LNCaP clone FGC (cell line): Measurements from ENCODE around the gene GAS7.

Experiments used
- DNase-seq: peaks from one replicate; pipeline ENCODE4 v3.0.0-alpha.2; 2011; ENCODE audit warnings: low read depth
- H3K4me3 ChIP-seq: 2 replicates; pipeline ENCODE4 v1.5.1; 2011; ENCODE audit warnings: mild to moderate bottlenecking, low read depth, low read length, control low read depth
- TF ChIP-seq, protein P1 (sequence below): IDR thresholded peaks from 2 replicates; pipeline ENCODE4 v1.5.1; 2012; ENCODE audit warnings: mild to moderate bottlenecking; ENCODE audit not compliant: control insufficient read depth, insufficient read depth; ENCODE audit errors: extremely low read depth

GAS7 gene

DNA sequence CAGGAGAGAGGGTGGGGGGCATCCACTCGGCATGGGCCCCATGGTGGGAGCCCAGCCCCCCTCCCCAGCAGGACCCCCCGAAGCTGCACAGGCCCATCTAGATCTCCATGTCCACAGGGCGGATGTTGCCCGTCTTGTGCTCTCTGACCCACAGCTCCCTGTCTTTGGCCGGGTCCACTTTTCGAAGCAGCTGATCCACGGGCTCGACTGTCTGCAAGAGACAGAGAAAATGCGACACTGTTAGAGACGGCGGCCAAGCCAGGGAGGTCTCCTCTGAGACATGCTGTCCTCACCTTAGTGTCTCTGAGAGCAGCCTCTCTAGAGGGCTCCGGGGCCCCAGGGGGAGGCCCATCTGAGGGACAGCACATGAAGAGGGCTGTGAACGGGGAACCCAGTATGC lies 281.3 kb downstream of the GAS7 start:
- H3K4me3 ChIP-seq: no peak overlapping the region
- TF ChIP-seq, protein P1, sequence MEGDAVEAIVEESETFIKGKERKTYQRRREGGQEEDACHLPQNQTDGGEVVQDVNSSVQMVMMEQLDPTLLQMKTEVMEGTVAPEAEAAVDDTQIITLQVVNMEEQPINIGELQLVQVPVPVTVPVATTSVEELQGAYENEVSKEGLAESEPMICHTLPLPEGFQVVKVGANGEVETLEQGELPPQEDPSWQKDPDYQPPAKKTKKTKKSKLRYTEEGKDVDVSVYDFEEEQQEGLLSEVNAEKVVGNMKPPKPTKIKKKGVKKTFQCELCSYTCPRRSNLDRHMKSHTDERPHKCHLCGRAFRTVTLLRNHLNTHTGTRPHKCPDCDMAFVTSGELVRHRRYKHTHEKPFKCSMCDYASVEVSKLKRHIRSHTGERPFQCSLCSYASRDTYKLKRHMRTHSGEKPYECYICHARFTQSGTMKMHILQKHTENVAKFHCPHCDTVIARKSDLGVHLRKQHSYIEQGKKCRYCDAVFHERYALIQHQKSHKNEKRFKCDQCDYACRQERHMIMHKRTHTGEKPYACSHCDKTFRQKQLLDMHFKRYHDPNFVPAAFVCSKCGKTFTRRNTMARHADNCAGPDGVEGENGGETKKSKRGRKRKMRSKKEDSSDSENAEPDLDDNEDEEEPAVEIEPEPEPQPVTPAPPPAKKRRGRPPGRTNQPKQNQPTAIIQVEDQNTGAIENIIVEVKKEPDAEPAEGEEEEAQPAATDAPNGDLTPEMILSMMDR: no peak
- DNase-seq: no peak

DNA sequence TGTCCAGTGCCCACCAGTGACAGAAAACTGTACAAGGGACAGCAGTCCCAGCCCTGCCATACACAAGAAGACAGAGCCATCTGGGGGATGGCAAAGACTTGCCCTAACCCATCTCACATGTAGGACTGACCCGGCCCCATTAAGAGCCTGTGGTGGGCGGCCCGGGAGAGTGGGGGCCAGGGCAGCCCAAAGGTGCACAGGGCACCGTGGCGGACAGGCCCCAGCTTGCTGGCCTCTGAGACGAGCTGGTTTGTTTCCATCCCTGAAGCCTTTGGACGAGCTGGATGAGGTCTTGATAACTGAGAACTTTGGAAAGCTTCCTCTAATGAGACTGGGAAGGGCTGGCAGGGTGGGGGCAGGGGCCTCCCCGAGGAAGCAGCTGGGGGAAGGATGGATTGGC lies 282.3 kb downstream of the GAS7 start:
- TF ChIP-seq, protein P1: no peak
- no peak for DNase-seq
- H3K4me3 ChIP-seq: no peak overlapping the region

DNA sequence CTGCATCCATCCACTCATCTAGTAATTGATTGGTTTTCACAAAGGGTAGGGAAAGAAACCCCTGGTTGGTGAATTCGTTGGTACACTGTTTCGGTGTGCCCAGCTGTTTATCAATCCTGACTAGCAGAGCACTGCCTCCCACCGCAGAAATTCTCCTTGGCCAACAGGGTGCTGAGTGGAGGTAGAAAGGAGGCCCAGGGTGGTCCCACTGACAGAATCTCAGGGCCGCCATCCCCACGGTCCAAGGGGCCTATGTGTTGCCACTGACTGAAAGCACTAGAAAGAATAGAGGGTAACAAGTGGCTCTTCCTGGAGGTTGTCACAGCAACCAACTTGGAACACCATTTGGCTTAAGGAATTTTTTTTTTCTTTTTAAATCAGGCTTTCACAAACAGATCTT lies 284.9 kb downstream of the GAS7 start:
- no peak overlapping the region for H3K4me3 ChIP-seq
- TF ChIP-seq, protein P1: no peak
- DNase-seq: no peak

DNA sequence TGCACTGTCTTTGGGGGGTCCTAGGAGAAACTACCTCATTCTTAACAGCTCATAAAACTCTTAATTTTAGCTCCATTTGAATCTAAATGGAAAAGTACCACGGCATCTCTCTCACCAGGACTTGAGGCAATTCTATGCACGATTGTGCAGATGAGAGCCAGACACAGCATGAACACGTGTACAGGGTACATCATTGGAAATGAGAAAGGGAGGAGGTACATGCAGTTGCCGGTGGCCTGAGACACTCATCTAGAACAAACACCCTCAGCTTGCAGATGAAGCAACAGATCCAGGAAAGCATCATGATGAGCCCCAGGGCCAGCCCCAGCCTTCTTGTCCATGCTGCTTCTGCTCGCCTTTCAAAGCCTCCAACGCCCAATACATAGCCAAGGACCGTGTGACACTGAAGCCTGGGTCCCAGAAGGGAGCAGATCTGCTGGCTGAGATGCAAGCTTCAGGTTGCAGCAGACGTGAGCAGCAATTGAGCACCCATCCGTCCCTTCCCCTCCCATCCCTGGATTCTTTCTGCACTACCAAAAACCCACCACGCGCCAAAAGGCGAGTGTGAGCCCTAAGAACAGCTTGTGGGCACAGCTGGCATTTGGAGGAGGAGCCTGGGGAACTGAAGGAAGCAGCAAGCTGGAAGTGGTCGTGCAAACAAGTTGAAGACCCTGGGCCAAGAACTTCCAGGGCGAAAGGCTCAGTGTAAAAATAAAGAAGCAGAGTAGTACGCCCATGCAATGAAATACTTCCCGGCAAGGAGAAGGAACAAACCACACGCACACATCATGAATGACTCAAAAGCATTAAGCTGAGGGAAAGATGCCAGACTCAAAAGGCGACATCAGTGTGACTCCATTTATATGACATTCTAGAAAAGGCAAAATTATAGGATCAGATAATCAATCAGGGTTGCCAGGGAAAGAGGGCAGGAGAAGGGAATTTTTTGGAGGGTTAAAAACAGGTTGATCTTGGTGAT lies 286.0 kb downstream of the GAS7 start:
- no peak for DNase-seq
- H3K4me3 ChIP-seq: no peak overlapping the region
- TF ChIP-seq, protein P1: no peak

DNA sequence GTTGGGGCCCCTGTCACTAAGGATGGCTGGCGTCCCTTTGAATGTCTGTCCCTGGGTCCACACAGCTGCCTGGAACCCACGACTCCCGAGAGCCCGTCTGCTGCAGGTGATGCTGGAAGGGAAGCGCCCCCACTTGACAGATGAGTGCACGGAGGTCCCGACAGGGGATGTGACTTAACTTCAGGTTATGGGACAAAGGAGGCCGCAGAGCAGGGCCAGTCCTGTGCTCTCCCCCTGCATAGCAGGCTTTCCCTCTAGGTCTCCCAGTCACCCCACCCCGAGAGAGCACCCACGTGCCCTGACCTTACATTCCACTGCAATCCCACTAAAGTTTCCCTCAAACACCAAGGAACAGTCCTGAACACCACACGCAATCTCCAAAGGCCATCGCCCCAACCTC lies 287.3 kb downstream of the GAS7 start:
- no peak overlapping the region for H3K4me3 ChIP-seq
- no peak for DNase-seq
- TF ChIP-seq, protein P1: no peak

DNA sequence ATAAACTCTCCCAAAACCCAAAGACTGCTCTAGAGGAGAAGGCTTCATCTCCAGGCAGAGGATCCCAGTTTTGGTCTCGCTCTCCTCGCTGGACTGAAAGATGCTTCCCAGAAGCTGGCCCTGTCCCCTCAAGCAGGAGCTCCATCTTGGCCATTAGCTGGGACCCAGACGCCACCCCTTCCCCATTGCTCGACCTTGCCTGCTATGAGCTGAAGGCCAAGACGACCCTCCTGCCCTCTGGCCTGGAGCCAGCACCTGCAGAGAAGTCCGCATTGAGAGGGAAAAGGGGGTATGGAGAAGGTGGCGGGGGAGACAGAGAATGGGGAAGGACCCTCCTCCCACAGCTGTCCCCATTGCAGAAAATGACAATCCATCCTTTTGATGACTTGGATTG lies 289.8 kb downstream of the GAS7 start:
- H3K4me3 ChIP-seq: no peak overlapping the region
- TF ChIP-seq, protein P1: no peak
- DNase-seq: no peak
